H1 (cell line): ENCODE results near the gene EPHA4. TPM values are rescaled to one million over a fixed set of nuclear protein-coding genes. Genes with fewer than 3 reads are reported as not detected.

ENCODE experiments used
- CTCF ChIA-PET: fragments of 300-600 bp; sonication (Branson Sonifier 250); formaldehyde crosslinking; loops from one replicate; lab custom pipeline; 2021; ENCODE audit not compliant: partially characterized antibody; lab: Charles Lee
- POLR2A ChIA-PET: fragments of 300-600 bp; sonication (Branson Sonifier 250); formaldehyde crosslinking; loops from one replicate; lab custom pipeline; 2021; ENCODE audit warnings: inconsistent platforms; ENCODE audit not compliant: partially characterized antibody; lab: Charles Lee
- DNase-seq, 2 experiments: peaks; one replicate each; pipeline versions ENCODE4 v3.0.0 to v3.0.0-alpha.2; 2010 to 2022; ENCODE audit warnings: low spot score in 2 of 2, low read depth in 1 of 2, mixed read lengths in 1 of 2
- FAIRE-seq: peaks from 2 replicates; lab custom pipeline; 2011; peaks lifted over from hg19 to GRCh38; lab: Jason Lieb, UNC
- H2AFZ ChIP-seq: 2 replicates; pipeline ENCODE4 v1.8.1; 2012; ENCODE audit warnings: low read length, inconsistent platforms
- H2AK5ac ChIP-seq: 2 replicates; pipeline ENCODE4 v1.6.1; 2013; ENCODE audit warnings: low read depth, low read length
- H2BK120ac ChIP-seq: replicated peaks from 2 replicates; pipeline ENCODE3; 2013; ENCODE audit warnings: low read depth, low read length, inconsistent platforms
- H2BK12ac ChIP-seq: 2 replicates; pipeline ENCODE4 v1.6.1; 2013; ENCODE audit warnings: low read depth, low read length
- H2BK15ac ChIP-seq: 2 replicates; pipeline ENCODE4 v1.6.1; 2013; ENCODE audit warnings: low read length
- H2BK20ac ChIP-seq: 2 replicates; pipeline ENCODE4 v1.6.1; 2013; ENCODE audit warnings: low read length
- H2BK5ac ChIP-seq: 2 replicates; pipeline ENCODE4 v1.6.1; 2013; ENCODE audit warnings: low read depth, low read length
- H3K14ac ChIP-seq: 2 replicates; pipeline ENCODE4 v1.6.1; 2013; ENCODE audit warnings: inconsistent platforms; ENCODE audit not compliant: insufficient read length
- H3K18ac ChIP-seq: 2 replicates; pipeline ENCODE4 v1.6.1; 2013; ENCODE audit warnings: low read length; ENCODE audit errors: extremely low read depth
- H3K23ac ChIP-seq: 2 replicates; pipeline ENCODE4 v1.6.1; 2013; ENCODE audit warnings: inconsistent platforms; ENCODE audit not compliant: insufficient read length
- H3K23me2 ChIP-seq: 2 replicates; pipeline ENCODE4 v1.6.1; 2013; ENCODE audit warnings: low read depth, low read length
- H3K27ac ChIP-seq: 2 replicates; pipeline ENCODE4 v1.6.1; 2011; ENCODE audit warnings: low read depth, low read length, inconsistent platforms
- H3K27me3 ChIP-seq, 4 experiments: replicated peaks in 1 of 4; 1 replicate in 1 of 4; 2 replicates in 3 of 4; pipeline versions ENCODE4 v1.6.1 to v1.8.1; 2011 to 2013; ENCODE audit warnings: low read length in 3 of 4, mild to moderate bottlenecking in 3 of 4, inconsistent platforms in 2 of 4, mixed read lengths in 2 of 4, moderate library complexity in 1 of 4; ENCODE audit not compliant: control insufficient read depth in 3 of 4, insufficient read depth in 3 of 4; ENCODE audit errors: extremely low read depth in 1 of 4
- H3K36me3 ChIP-seq, 4 experiments: 2 replicates each; pipeline versions ENCODE4 v1.6.1 to v1.8.1; 2011 to 2013; ENCODE audit warnings: mild to moderate bottlenecking in 4 of 4, low read length in 3 of 4, moderate library complexity in 2 of 4, control low read depth in 1 of 4, inconsistent platforms in 1 of 4; ENCODE audit not compliant: insufficient read depth in 4 of 4, control insufficient read depth in 2 of 4
- H3K4ac ChIP-seq: replicated peaks from 2 replicates; pipeline ENCODE3; 2013; ENCODE audit warnings: low read length, low read depth, mixed read lengths, inconsistent platforms; ENCODE audit not compliant: insufficient read length
- H3K4me1 ChIP-seq, 4 experiments: replicated peaks in 1 of 4; 1 replicate in 1 of 4; 2 replicates in 3 of 4; pipeline versions ENCODE4 v1.6.1 to v1.8.1; 2011 to 2013; ENCODE audit warnings: low read length in 3 of 4, inconsistent platforms in 2 of 4, mixed read lengths in 1 of 4; ENCODE audit not compliant: insufficient read depth in 4 of 4, control insufficient read depth in 3 of 4
- H3K4me2 ChIP-seq, 2 experiments: 2 replicates each; pipeline versions ENCODE4 v1.6.1 to v1.8.1; 2011 to 2013; ENCODE audit warnings: low read depth in 2 of 2, low read length in 2 of 2, control low read depth in 1 of 2, inconsistent platforms in 1 of 2, mild to moderate bottlenecking in 1 of 2; ENCODE audit not compliant: insufficient read depth in 1 of 2
- H3K4me3 ChIP-seq, 4 experiments: fragments of 200-600, 300-600 bp in 1 of 4; sonication (generic), shearing (Covaris generic), sonication (Bioruptor Twin) in 1 of 4; 2 replicates each; pipeline versions ENCODE4 v1.5.1 to v1.8.1; 2011 to 2016; ENCODE audit warnings: low read length in 4 of 4, low read depth in 3 of 4, control low read depth in 2 of 4, inconsistent platforms in 2 of 4, mild to moderate bottlenecking in 2 of 4, mixed read lengths in 1 of 4, moderate library complexity in 1 of 4; ENCODE audit not compliant: insufficient read depth in 2 of 4; ENCODE audit errors: extremely low read depth in 1 of 4
- H3K56ac ChIP-seq: replicated peaks from 2 replicates; pipeline ENCODE3; 2013; ENCODE audit warnings: low read depth, mild to moderate bottlenecking, mixed read lengths, low read length, inconsistent platforms; ENCODE audit not compliant: insufficient read length
- H3K79me1 ChIP-seq: 2 replicates; pipeline ENCODE4 v1.6.1; 2013; ENCODE audit warnings: low read depth, low read length, control low read depth
- H3K79me2 ChIP-seq, 2 experiments: 2 replicates each; pipeline versions ENCODE4 v1.6.1 to v1.8.1; 2012 to 2013; ENCODE audit warnings: low read length in 2 of 2, mild to moderate bottlenecking in 2 of 2, inconsistent platforms in 1 of 2; ENCODE audit not compliant: insufficient read depth in 2 of 2, control insufficient read depth in 1 of 2
- H3K9ac ChIP-seq, 4 experiments: replicated peaks in 1 of 4; 1 replicate in 1 of 4; 2 replicates in 3 of 4; pipeline versions ENCODE4 v1.6.1 to v1.8.1; 2011 to 2013; ENCODE audit warnings: low read depth in 3 of 4, low read length in 3 of 4, control low read depth in 2 of 4, mild to moderate bottlenecking in 2 of 4, moderate library complexity in 2 of 4, inconsistent platforms in 1 of 4; ENCODE audit errors: extremely low read depth in 1 of 4
- H3K9me3 ChIP-seq, 2 experiments: 2 replicates each; pipeline versions ENCODE4 v1.6.1 to v1.8.1; 2012 to 2013; ENCODE audit warnings: mild to moderate bottlenecking in 2 of 2, moderate library complexity in 2 of 2, control low read depth in 1 of 2, inconsistent platforms in 1 of 2, low read depth in 1 of 2, low read length in 1 of 2, mixed read lengths in 1 of 2; ENCODE audit not compliant: insufficient read depth in 2 of 2
- H4K20me1 ChIP-seq, 2 experiments: replicated peaks in 1 of 2; 2 replicates each; pipeline versions ENCODE3 to v1.8.1; 2011 to 2013; ENCODE audit warnings: inconsistent platforms in 2 of 2, low read length in 2 of 2, mild to moderate bottlenecking in 1 of 2; ENCODE audit not compliant: insufficient read depth in 2 of 2, control insufficient read depth in 1 of 2
- H4K5ac ChIP-seq: 2 replicates; pipeline ENCODE4 v1.6.1; 2013; ENCODE audit warnings: low read length, low read depth, mixed read lengths, inconsistent platforms; ENCODE audit not compliant: insufficient read length
- H4K8ac ChIP-seq: 2 replicates; pipeline ENCODE4 v1.8.0; 2013; ENCODE audit warnings: mild to moderate bottlenecking, moderate library complexity, low read length, inconsistent platforms; ENCODE audit not compliant: insufficient read depth; ENCODE audit errors: extremely low read depth
- H4K91ac ChIP-seq: replicated peaks from 2 replicates; pipeline ENCODE3; 2013; ENCODE audit warnings: low read length, mixed read lengths, inconsistent platforms; ENCODE audit not compliant: insufficient read length
- WGBS, 2 experiments: shearing (Covaris generic) in 1 of 2; methylation state at CpG; one replicate each; pipeline versions ENCODE4 v1.1.6 to v1.1.7; 2013 to 2015; ENCODE audit warnings: low lambda C conversion rate in 2 of 2, mixed read lengths in 2 of 2, inconsistent platforms in 1 of 2, low coverage in 1 of 2, missing lambda C conversion rate in 1 of 2; ENCODE audit not compliant: insufficient replicate concordance in 2 of 2, insufficient coverage in 1 of 2, insufficient read length in 1 of 2; ENCODE audit errors: extremely low coverage in 1 of 2, missing lambda C conversion rate in 1 of 2; 5-methylcytosine and 5-hydroxymethylcytosine counted together
- polyA plus RNA-seq, 7 experiments: library from polyadenylated mRNA; depleted of rRNA in 3 of 7; stranded (reverse) in 5 of 7; unstranded in 2 of 7; fragments of >200 nt in 5 of 7; fragments of 200-250 nt in 2 of 7; gene quantifications; 1 replicate in 5 of 7; 2 replicates in 1 of 7; 4 replicates in 1 of 7; pipeline versions ENCODE4 v1.2.1 to v1.2.3, GENCODE V29; 2011 to 2013; ENCODE audit warnings: missing spikeins in 2 of 7, mixed read lengths in 2 of 7
- total RNA-seq: library from RNA; stranded (reverse); fragmentation: NEBNext Ultra II Directional; extraction: Animal tissue kit (Norgen Biotek cat#: 25700); gene quantifications from 2 replicates; pipeline ENCODE4 v1.2.1, GENCODE V29; 2021

EPHA4 gene
- total and polyA plus RNA-seq, 2 of the 8 experiments (the other 6 are each of a cell fraction or from before 2014, with no cell fraction given), result 4.3 to 5.7 TPM

- Histone ChIP-seq H2AK5ac (no peak overlapping the region), H4K5ac (peak overlapping the region; percentile 38), H3K56ac (peak overlapping the region; percentile 26), H3K79me1 (peaks cover 4% of the 10 kb centered on the region; the same call in 1 of the 2 replicates), H2BK120ac (no peak overlapping the region), H2BK20ac (0 out of 2 replicates have a peak overlapping the region, but pooled peaks have one; percentile 62), H2BK15ac (peak overlapping the region; percentile 5; the same call in 1 of the 2 replicates), H4K20me1 (peaks cover 3 to 6% of the 10 kb centered on the region in 2 experiments), H2BK5ac (no peak overlapping the region), H3K14ac (no peak overlapping the region), H3K27me3 (peaks cover 3 to 30% (median 23%) of the 10 kb centered on the region in 4 experiments), H3K9ac (peak overlapping the region in 2 of 4 experiments; percentile 25 to 36; a peak in 2 of 7 replicates), H2AFZ (peak overlapping the region; percentile 74; the same call in 1 of the 2 replicates), H3K23me2 (peaks cover 31% of the 10 kb centered on the region), H3K23ac (no peak overlapping the region), H3K79me2 (peaks cover 0 to 3% of the 10 kb centered on the region in 2 experiments; a peak in 1 of 4 replicates), H4K91ac (no peak overlapping the region), H3K4me3 (peak overlapping the region; percentile 61 to 77 (median 70)), H3K18ac (peak overlapping the region; percentile 60; the same call in 1 of the 2 replicates), H2BK12ac (no peak overlapping the region; the same call in 1 of the 2 replicates), H4K8ac (peak overlapping the region; percentile 39), H3K27ac (no peak overlapping the region), H3K9me3 (no peaks in the 10 kb centered on the region), H3K4ac (no peak overlapping the region), H3K4me2 (peak overlapping the region; percentile 91 to 97), H3K4me1 (peaks cover under 1 to 16% (median 7%) of the 10 kb centered on the region in 4 experiments; a peak in 6 of 7 replicates), H3K36me3 (no peaks in the 10 kb centered on the region)
- FAIRE-seq (no peak), DNase-seq (peak in 1 of 2 experiments; percentile 98)
- ChIA-PET POLR2A (no interaction called here), CTCF (interaction anchor here (0.6 to 2.7 kb wide), 26 partner anchors 14 to 902 kb away, joined by 3 to 9 read pairs (median 3); no protein-coding TSS in a partner anchor)
- 4% methylated on average over 55 of the region's 63 CpGs; no CpG with 5 or more reads in 1 of the 2 experiments for WGBS, 2 experiments
Observed at GRCh38 chr2:221573430-221574230, 1.5 kb upstream of the EPHA4 start.
